ENCODE data around the gene TAGLN3. TPM values are rescaled to one million over a fixed set of nuclear protein-coding genes. Genes with fewer than 3 reads are reported as not detected.

TAGLN3 gene
- polyA plus RNA-seq, 1 donor = 2.3 TPM

GRCh38 chr3:112047264-112047663 is 48.5 kb downstream of the TAGLN3 start:
- DNase-seq = no peak

GRCh38 chr3:112048911-112049310 is 50.2 kb downstream of the TAGLN3 start:
- DNase-seq = no peak

GRCh38 chr3:112053229-112053628 is 54.5 kb downstream of the TAGLN3 start:
- no peak for DNase-seq

DNA sequence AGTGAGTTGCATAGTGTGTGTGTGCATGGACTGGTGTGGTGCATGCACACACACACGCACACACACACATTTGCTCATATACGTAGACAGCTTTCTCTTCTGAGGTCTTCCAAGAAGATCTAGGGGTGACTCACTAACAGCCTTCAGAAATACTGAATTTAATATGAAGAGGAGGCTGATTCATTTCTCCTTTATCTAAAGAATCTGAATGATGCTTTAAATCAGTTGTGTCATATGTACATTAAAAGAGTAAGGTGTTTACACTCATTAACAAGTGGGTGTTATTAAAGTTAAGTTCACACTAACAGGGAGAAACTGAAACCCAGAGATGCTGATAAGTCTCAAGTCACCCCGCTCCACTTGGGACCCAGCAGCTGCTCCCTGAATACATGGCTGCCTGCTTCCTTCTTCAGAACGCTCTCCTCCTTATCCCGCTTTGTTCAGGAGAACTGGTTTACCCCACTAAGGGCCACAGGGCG is 57.8 kb downstream of the TAGLN3 start:
- no peak for DNase-seq

- no peak for DNase-seq
Observed at GRCh38 chr3:112059497-112059896, 60.8 kb downstream of the TAGLN3 start.

- no peak for DNase-seq
Observed at GRCh38 chr3:112061152-112061551, 62.4 kb downstream of the TAGLN3 start.

Other genes with a start within 250 kb of the TAGLN3 start
- gene PHLDB2, start 139.7 kb upstream of the TAGLN3 start, polyA plus RNA-seq (ENCODE audit: insufficient read length) = 122 TPM
- 57.9 TPM for gene ABHD10, start 19.9 kb upstream of the TAGLN3 start, polyA plus RNA-seq (ENCODE audit: insufficient read length)
- not detected for gene TMPRSS7, start 35.8 kb downstream of the TAGLN3 start, polyA plus RNA-seq (ENCODE audit: insufficient read length)
- 8.0 TPM for gene C3orf52, start 87.5 kb downstream of the TAGLN3 start, polyA plus RNA-seq (ENCODE audit: insufficient read length)
- gene GCSAM, start 134.3 kb downstream of the TAGLN3 start, polyA plus RNA-seq (ENCODE audit: insufficient read length) = 3.0 TPM